ENCODE results near the gene ACSS3. TPM values are rescaled to one million over a fixed set of nuclear protein-coding genes. Genes with fewer than 3 reads are reported as not detected.

The ACSS3 gene
- total RNA-seq, 4 donors from 2014 or later = 5.8 to 12.1 (median 6.9) TPM

- H3K36me3 ChIP-seq = peaks cover 0 to 23% (median 0%) of the 10 kb centered on the region in 4 donors
- no peaks in the 10 kb centered on the region for H3K4me1 ChIP-seq
- intact Hi-C loops (cut with DNase I) = no loop called here
- no peak overlapping the region for H3K4me3 ChIP-seq
- DNase-seq (ENCODE audit: extremely low spot score) = no peak
- 68% methylated on average over 4 of the region's 4 CpGs for WGBS
- TF ChIP-seq, protein P1, sequence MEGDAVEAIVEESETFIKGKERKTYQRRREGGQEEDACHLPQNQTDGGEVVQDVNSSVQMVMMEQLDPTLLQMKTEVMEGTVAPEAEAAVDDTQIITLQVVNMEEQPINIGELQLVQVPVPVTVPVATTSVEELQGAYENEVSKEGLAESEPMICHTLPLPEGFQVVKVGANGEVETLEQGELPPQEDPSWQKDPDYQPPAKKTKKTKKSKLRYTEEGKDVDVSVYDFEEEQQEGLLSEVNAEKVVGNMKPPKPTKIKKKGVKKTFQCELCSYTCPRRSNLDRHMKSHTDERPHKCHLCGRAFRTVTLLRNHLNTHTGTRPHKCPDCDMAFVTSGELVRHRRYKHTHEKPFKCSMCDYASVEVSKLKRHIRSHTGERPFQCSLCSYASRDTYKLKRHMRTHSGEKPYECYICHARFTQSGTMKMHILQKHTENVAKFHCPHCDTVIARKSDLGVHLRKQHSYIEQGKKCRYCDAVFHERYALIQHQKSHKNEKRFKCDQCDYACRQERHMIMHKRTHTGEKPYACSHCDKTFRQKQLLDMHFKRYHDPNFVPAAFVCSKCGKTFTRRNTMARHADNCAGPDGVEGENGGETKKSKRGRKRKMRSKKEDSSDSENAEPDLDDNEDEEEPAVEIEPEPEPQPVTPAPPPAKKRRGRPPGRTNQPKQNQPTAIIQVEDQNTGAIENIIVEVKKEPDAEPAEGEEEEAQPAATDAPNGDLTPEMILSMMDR (IDR thresholded peaks at IDR 0.05) = no peak
- TF ChIP-seq POLR2AphosphoS5 (IDR thresholded peaks at IDR 0.05) (no peak), EP300 (IDR thresholded peaks at IDR 0.05) (no peak), POLR2A (IDR thresholded peaks at IDR 0.05; ENCODE audit: low read depth) (no peak)
- H3K9me3 ChIP-seq = no peaks in the 10 kb centered on the region
- no peak overlapping the region for H3K27ac ChIP-seq (replicated peaks in 1 of 4)
- no peaks in the 10 kb centered on the region for H3K27me3 ChIP-seq
Observed at GRCh38 chr12:81147292-81147919, 69.5 kb downstream of the ACSS3 start.

DNA sequence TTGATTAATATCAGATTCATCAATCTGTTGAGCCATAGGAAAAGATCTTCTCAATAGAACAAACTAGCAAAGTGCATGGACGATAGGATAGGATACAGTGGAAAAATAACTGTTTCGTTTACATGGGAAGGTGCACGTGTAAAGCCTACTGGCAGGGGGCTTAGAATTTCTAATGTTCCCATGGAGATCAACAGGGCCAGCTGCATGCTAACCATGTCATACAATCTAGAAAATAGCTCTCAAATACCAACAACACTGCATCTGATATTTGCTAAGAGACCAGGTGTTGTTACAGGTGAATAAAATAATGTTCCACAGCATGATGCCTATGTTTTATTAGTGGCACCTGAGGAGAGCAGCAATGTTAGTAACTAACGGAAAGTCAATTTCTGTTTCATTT lies 72.5 kb downstream of the ACSS3 start:
- TF ChIP-seq, protein P1 (IDR thresholded peaks at IDR 0.05) = no peak
- TF ChIP-seq POLR2A (IDR thresholded peaks at IDR 0.05; ENCODE audit: low read depth) (no peak), EP300 (IDR thresholded peaks at IDR 0.05) (no peak), POLR2AphosphoS5 (IDR thresholded peaks at IDR 0.05) (no peak)
- no peak overlapping the region for H3K27ac ChIP-seq (replicated peaks in 1 of 4)
- no peaks in the 10 kb centered on the region for H3K4me1 ChIP-seq
- no peak for DNase-seq (ENCODE audit: extremely low spot score)
- no peaks in the 10 kb centered on the region for H3K9me3 ChIP-seq
- H3K36me3 ChIP-seq = peaks cover 0 to 16% (median 0%) of the 10 kb centered on the region in 4 donors
- no peaks in the 10 kb centered on the region for H3K27me3 ChIP-seq
- H3K4me3 ChIP-seq = no peak overlapping the region
- 68% methylated on average over 4 of the region's 4 CpGs for WGBS
- intact Hi-C loops (cut with DNase I) = no loop called here

DNA sequence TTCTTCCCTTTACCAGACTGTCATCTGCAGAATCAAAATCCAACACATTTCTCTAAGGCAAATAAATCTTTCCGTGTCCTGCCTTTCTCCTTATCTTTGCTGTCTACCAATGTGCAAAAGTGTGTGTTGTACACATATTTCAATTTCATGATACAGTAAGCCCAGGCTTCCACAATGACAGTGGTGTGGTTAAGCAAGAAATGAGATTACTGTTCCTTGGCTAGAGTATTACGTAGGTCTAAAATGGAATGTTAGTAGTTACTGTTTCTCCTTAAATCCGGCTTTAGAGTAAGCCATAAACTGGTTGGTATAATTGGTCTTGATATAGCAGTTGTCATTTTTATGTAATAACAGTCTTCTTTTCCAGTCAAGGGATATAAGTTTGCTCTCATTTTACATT lies 82.0 kb downstream of the ACSS3 start:
- no peaks in the 10 kb centered on the region for H3K4me1 ChIP-seq
- DNase-seq (ENCODE audit: extremely low spot score) = no peak
- WGBS = 82% methylated on average over 3 of the region's 3 CpGs
- no peaks in the 10 kb centered on the region for H3K9me3 ChIP-seq
- TF ChIP-seq, protein P1 (IDR thresholded peaks at IDR 0.05) = no peak
- TF ChIP-seq EP300 (IDR thresholded peaks at IDR 0.05) (no peak), POLR2A (IDR thresholded peaks at IDR 0.05; ENCODE audit: low read depth) (no peak), POLR2AphosphoS5 (IDR thresholded peaks at IDR 0.05) (no peak)
- H3K27me3 ChIP-seq = no peaks in the 10 kb centered on the region
- peaks cover 0 to 13% (median 0%) of the 10 kb centered on the region in 4 donors for H3K36me3 ChIP-seq
- intact Hi-C loops (cut with DNase I) = no loop called here
- H3K4me3 ChIP-seq = no peak overlapping the region
- H3K27ac ChIP-seq (replicated peaks in 1 of 4) = no peak overlapping the region

- Histone ChIP-seq H3K27ac (replicated peaks in 1 of 4) (no peak overlapping the region), H3K4me1 (no peaks in the 10 kb centered on the region), H3K9me3 (no peaks in the 10 kb centered on the region), H3K27me3 (no peaks in the 10 kb centered on the region), H3K36me3 (peaks cover 0 to 13% (median 0%) of the 10 kb centered on the region in 4 donors), H3K4me3 (no peak overlapping the region)
- TF ChIP-seq EP300 (IDR thresholded peaks at IDR 0.05) = no peak
- TF ChIP-seq, protein P1 (IDR thresholded peaks at IDR 0.05) = no peak
- no peak for TF ChIP-seq POLR2A (IDR thresholded peaks at IDR 0.05; ENCODE audit: low read depth)
- TF ChIP-seq POLR2AphosphoS5 (IDR thresholded peaks at IDR 0.05) = no peak
- DNase-seq (ENCODE audit: extremely low spot score) = no peak
- WGBS = 89% methylated on average over 3 of the region's 5 CpGs
- intact Hi-C loops (cut with DNase I) = no loop called here
Observed at GRCh38 chr12:81161680-81162079, 83.8 kb downstream of the ACSS3 start.
